T-helper 17 cell (primary cell): Measurements from ENCODE around the gene ALDH1B1. TPM values are rescaled to one million over a fixed set of nuclear protein-coding genes. Genes with fewer than 3 reads are reported as not detected.
"Not testable (repeated sequence)": the region's sequence is repeated elsewhere in the genome, so short reads cannot be mapped to it uniquely, and the experiment has no call there.

ENCODE experiments used
- ATAC-seq: fragments of 150-1000 bp; cut with Tn5 transposase; 2 replicates; pipeline ENCODE4 v1.10.0; 2021; ENCODE audit warnings: mild to moderate bottlenecking, moderate library complexity
- DNase-seq, 3 donors: peaks; one replicate each; pipeline versions ENCODE4 v3.0.0 to v3.0.0-alpha.2; 2020 to 2021
- H3K9me3 ChIP-seq: one replicate; pipeline ENCODE4 v1.7.0; 2013; ENCODE audit warnings: low read length, mild to moderate bottlenecking; ENCODE audit not compliant: control insufficient read depth, poor library complexity, severe bottlenecking
- H3K27ac Mint-ChIP-seq: one replicate; pipeline ENCODE4 v1.8.0; 2022; ENCODE audit warnings: mild to moderate bottlenecking, moderate library complexity, mixed read lengths
- H3K27me3 Mint-ChIP-seq: one replicate; pipeline ENCODE4 v1.8.0; 2022; ENCODE audit warnings: mixed read lengths
- H3K36me3 Mint-ChIP-seq: one replicate; pipeline ENCODE4 v1.8.0; 2022; ENCODE audit warnings: low read depth, mixed read lengths
- H3K4me1 Mint-ChIP-seq: one replicate; pipeline ENCODE4 v1.8.0; 2022; ENCODE audit warnings: mild to moderate bottlenecking, mixed read lengths
- H3K4me3 Mint-ChIP-seq: one replicate; pipeline ENCODE4 v1.8.0; 2022; ENCODE audit warnings: mild to moderate bottlenecking, moderate library complexity, mixed read lengths
- total RNA-seq, 4 donors: library from RNA in 2 of 4; stranded (reverse) in 2 of 4; gene quantifications; one replicate each; pipeline ENCODE4 v1.2.3 and lab custom pipeline; 2022 to 2026

The ALDH1B1 gene
- total RNA-seq, 2 donors from 2014 or later, result 1.7 to 2.7 TPM

- no peak overlapping the region for H3K27ac Mint-ChIP-seq
- DNase-seq (no peak), ATAC-seq (no peak)
- peaks cover 5% of the 10 kb centered on the region for H3K36me3 Mint-ChIP-seq
- peaks cover 21% of the 10 kb centered on the region for H3K4me1 Mint-ChIP-seq
- H3K4me3 Mint-ChIP-seq, result no peak overlapping the region
- peaks cover 4% of the 10 kb centered on the region for H3K27me3 Mint-ChIP-seq
- H3K9me3 ChIP-seq, result no peaks in the 10 kb centered on the region
These were observed 3.8 kb downstream of the ALDH1B1 start for GRCh38 chr9:38396371-38396671.

GRCh38 chr9:38399191-38399590 is 6.7 kb downstream of the ALDH1B1 start:
- H3K27me3 Mint-ChIP-seq, result peaks cover 26% of the 10 kb centered on the region
- not testable (repeated sequence) for ATAC-seq, H3K4me1 Mint-ChIP-seq, DNase-seq, H3K27ac Mint-ChIP-seq, H3K9me3 ChIP-seq, H3K36me3 Mint-ChIP-seq, H3K4me3 Mint-ChIP-seq

DNA sequence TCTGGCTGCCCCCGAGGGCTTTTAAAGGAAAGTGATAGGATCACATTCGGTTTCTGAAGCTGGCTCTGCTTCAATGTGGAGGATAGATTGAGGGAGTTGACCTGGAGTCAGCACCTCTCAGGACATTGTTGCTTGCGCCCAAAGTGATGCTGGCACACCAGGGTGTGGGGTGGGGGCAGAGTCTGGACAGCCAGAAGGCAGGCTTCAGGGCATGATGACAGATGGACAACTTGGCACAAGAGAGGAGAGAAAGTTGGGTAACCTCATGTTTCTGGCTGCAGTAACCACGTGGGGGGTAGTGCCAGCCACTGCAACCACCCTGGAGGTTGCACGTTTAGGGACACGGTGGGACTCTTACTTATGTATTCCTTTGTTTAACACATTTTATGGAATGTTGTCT is 9.5 kb downstream of the ALDH1B1 start:
- peaks cover 4% of the 10 kb centered on the region for H3K36me3 Mint-ChIP-seq
- no peak overlapping the region for H3K27ac Mint-ChIP-seq
- H3K27me3 Mint-ChIP-seq, result peaks cover 53% of the 10 kb centered on the region
- no peak overlapping the region for H3K4me3 Mint-ChIP-seq
- H3K4me1 Mint-ChIP-seq, result peaks cover 9% of the 10 kb centered on the region
- no peaks in the 10 kb centered on the region for H3K9me3 ChIP-seq
- no peak for ATAC-seq
- DNase-seq, result no peak

- H3K27me3 Mint-ChIP-seq, result peaks cover 63% of the 10 kb centered on the region
- no peaks in the 10 kb centered on the region for H3K9me3 ChIP-seq
- H3K4me1 Mint-ChIP-seq, result peaks cover 9% of the 10 kb centered on the region
- no peak for DNase-seq
- H3K4me3 Mint-ChIP-seq, result no peak overlapping the region
- H3K27ac Mint-ChIP-seq, result no peak overlapping the region
- H3K36me3 Mint-ChIP-seq, result peaks cover 4% of the 10 kb centered on the region
- no peak for ATAC-seq
These were observed 11.8 kb downstream of the ALDH1B1 start for GRCh38 chr9:38404314-38404713.

GRCh38 chr9:38405785-38406184 is 13.3 kb downstream of the ALDH1B1 start:
- Mint-ChIP-seq H3K27ac (no peak overlapping the region), H3K36me3 (peaks cover 4% of the 10 kb centered on the region), H3K4me3 (peak overlapping the region; percentile 13), H3K4me1 (peaks cover 7% of the 10 kb centered on the region), H3K27me3 (peaks cover 69% of the 10 kb centered on the region)
- no peaks in the 10 kb centered on the region for H3K9me3 ChIP-seq
- DNase-seq (no peak), ATAC-seq (no peak)

GRCh38 chr9:38406476-38407186 is 14.1 kb downstream of the ALDH1B1 start:
- H3K27ac Mint-ChIP-seq, result no peak overlapping the region
- no peak overlapping the region for H3K4me3 Mint-ChIP-seq
- no peak for ATAC-seq
- peaks cover 4% of the 10 kb centered on the region for H3K4me1 Mint-ChIP-seq
- peaks cover 4% of the 10 kb centered on the region for H3K36me3 Mint-ChIP-seq
- DNase-seq, result no peak
- peaks cover 70% of the 10 kb centered on the region for H3K27me3 Mint-ChIP-seq
- H3K9me3 ChIP-seq, result no peaks in the 10 kb centered on the region

- Mint-ChIP-seq H3K4me1 (peaks cover 4% of the 10 kb centered on the region), H3K36me3 (peaks cover 4% of the 10 kb centered on the region), H3K27ac (peak overlapping the region; percentile 41), H3K27me3 (peaks cover 73% of the 10 kb centered on the region), H3K4me3 (no peak overlapping the region)
- no peaks in the 10 kb centered on the region for H3K9me3 ChIP-seq
- no peak for DNase-seq
- no peak for ATAC-seq
These were observed 16.2 kb downstream of the ALDH1B1 start for GRCh38 chr9:38408719-38409118.

GRCh38 chr9:38412751-38413150 is 20.2 kb downstream of the ALDH1B1 start:
- no peak for DNase-seq
- Mint-ChIP-seq H3K4me1 (no peaks in the 10 kb centered on the region), H3K27me3 (peaks cover 41% of the 10 kb centered on the region), H3K4me3 (no peak overlapping the region), H3K36me3 (no peaks in the 10 kb centered on the region), H3K27ac (no peak overlapping the region)
- no peak for ATAC-seq
- H3K9me3 ChIP-seq, result no peaks in the 10 kb centered on the region

- ATAC-seq (no peak), DNase-seq (no peak)
- H3K9me3 ChIP-seq, result no peaks in the 10 kb centered on the region
- Mint-ChIP-seq H3K4me3 (no peak overlapping the region), H3K36me3 (no peaks in the 10 kb centered on the region), H3K4me1 (no peaks in the 10 kb centered on the region), H3K27me3 (peaks cover 41% of the 10 kb centered on the region), H3K27ac (no peak overlapping the region)
These were observed 20.8 kb downstream of the ALDH1B1 start for GRCh38 chr9:38413283-38413682.

DNA sequence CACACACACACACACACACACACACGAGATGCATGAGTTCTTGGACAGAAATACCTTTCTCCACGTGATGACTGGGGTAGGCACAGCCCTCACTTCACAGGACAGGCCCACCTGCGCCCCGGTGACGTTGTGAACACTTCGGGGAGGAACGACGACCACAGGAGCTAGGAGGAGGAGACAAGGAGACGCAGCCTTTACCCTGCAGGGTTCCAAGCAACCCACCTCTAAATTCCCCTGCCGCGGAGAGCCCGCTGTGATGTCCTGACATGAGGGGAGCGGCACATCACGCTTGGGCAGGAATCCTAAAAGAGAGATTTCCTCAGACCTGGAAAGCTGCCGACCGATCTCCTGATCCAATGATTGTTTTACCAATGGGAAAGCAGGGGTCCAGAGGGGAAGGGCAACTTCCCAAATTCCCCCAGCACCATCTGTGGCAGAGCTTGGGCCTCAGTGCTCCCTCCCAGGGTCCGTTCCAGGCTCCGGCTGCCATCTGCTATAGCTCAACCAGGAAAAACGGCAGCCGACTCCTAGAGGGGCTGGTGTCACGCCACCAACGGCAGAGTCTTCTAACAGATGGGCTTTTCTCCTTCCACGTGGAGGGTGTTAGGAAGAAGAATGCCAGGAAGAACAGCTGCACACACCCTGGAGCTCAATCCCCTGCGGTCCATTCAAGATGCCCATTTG is 21.7 kb downstream of the ALDH1B1 start:
- H3K27ac Mint-ChIP-seq, result no peak overlapping the region
- no peaks in the 10 kb centered on the region for H3K4me1 Mint-ChIP-seq
- peaks cover 32% of the 10 kb centered on the region for H3K27me3 Mint-ChIP-seq
- ATAC-seq (no peak), DNase-seq (no peak)
- no peaks in the 10 kb centered on the region for H3K36me3 Mint-ChIP-seq
- H3K4me3 Mint-ChIP-seq, result no peak overlapping the region
- H3K9me3 ChIP-seq, result no peaks in the 10 kb centered on the region

DNA sequence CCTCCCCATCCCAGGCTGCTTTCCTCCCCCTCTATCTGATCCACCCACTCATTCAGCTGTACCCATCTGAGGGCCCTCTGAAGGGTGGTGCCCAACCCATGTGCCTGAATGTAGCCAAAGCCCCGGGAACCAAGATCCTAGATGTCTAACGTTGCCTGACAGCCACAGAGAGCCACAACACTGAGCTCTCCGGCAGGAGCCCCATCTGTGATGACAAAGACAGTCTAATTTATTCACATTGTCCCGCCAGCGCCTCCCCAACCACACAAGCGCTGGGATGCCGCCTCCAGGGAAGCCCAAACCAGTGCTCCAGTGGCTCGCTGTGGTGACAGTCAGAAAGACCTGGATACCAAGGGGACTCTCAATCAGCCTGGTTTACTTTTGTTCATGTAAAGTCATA is 23.4 kb downstream of the ALDH1B1 start:
- Mint-ChIP-seq H3K27ac (no peak overlapping the region), H3K27me3 (peaks cover 36% of the 10 kb centered on the region), H3K36me3 (no peaks in the 10 kb centered on the region), H3K4me3 (no peak overlapping the region), H3K4me1 (no peaks in the 10 kb centered on the region)
- ATAC-seq, result no peak
- no peak for DNase-seq
- H3K9me3 ChIP-seq, result no peaks in the 10 kb centered on the region

- no peak for DNase-seq
- Mint-ChIP-seq H3K27me3 (peaks cover 36% of the 10 kb centered on the region), H3K4me3 (no peak overlapping the region)
These were observed 24.0 kb downstream of the ALDH1B1 start for GRCh38 chr9:38416461-38416860.

DNA sequence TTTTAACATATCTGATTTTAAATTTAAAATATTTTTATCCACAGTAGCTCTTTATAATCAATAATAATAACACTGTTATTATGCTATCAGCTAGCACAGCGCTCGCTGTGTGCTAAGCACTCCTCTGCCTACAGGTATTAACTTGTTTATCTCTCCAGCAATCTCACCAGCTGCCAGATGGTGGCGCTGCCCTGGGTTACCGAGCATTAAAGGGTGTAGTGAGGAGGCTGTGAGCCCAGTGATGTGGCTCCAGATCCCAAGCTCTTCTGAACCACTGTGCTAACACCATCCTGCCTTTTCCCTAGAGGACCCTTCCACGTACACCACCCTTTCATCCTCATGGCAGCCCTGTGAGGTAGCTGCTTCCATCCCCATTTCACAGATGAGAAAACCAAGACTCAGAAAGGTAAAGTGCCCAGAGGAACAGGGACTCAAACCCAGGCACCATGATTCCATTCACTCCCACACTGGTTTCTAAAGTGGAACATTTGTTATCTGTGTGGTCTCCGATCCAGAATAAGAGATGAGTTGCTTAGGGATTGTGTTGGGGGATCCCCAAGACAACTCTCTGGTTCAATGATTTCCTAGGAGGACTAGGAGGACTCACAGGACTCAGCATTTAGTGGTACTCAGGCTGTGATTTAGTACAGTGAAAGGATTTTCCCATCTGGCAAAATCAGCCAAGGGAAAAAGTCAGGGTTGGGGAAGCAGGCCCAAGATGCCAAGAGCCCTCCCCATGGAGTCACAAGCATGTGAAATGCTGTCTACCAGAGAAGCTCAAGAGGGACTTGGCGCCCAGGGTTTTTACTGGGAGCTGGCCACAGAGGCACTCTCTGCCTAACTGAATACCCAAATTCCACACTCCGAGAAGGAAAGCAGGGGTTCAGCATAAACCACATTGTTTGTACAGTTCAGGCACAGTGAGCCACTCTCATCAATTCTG is 24.8 kb downstream of the ALDH1B1 start:
- peak; percentile 53 for ATAC-seq

More at GRCh38 chr9:38416461-38416860, 24.0 kb downstream of the ALDH1B1 start:
- no peaks in the 10 kb centered on the region for H3K9me3 ChIP-seq
- Mint-ChIP-seq H3K27ac (no peak overlapping the region), H3K4me1 (no peaks in the 10 kb centered on the region), H3K36me3 (no peaks in the 10 kb centered on the region)
- no peak for ATAC-seq

More for the DNA sequence above, 24.8 kb downstream of the ALDH1B1 start:
- H3K4me1 Mint-ChIP-seq, result no peaks in the 10 kb centered on the region
- DNase-seq, result peak in 1 of 3 donors; percentile 20
- H3K9me3 ChIP-seq, result no peaks in the 10 kb centered on the region
- H3K27ac Mint-ChIP-seq, result no peak overlapping the region
- no peak overlapping the region for H3K4me3 Mint-ChIP-seq
- H3K36me3 Mint-ChIP-seq, result no peaks in the 10 kb centered on the region
- peaks cover 36% of the 10 kb centered on the region for H3K27me3 Mint-ChIP-seq
